ENCODE data around the gene CFAP97D1.

GRCh38 chr17:43760254-43760852, 19.9 kb upstream of the CFAP97D1 start:
- TF ChIP-seq CTCF (IDR thresholded peaks at IDR 0.05): peak; percentile 95 to 99 (median 97)
- TF ChIP-seq EP300 (IDR thresholded peaks at IDR 0.05; ENCODE audit: low read depth): no peak
- TF ChIP-seq POLR2A (IDR thresholded peaks at IDR 0.05): no peak

Data from transverse colon (tissue), 3 donors.